ENCODE measurements around the gene DBNDD2. TPM values are rescaled to one million over a fixed set of nuclear protein-coding genes. Genes with fewer than 3 reads are reported as not detected.

DBNDD2 gene
- 100 to 1,000 TPM; 119 to 141 TPM for total RNA-seq
- long read RNA-seq, donor 1, transcript DBNDD2-202 (4 exons, 1,078 nt): major isoform, 36 of 63 reads
- long read RNA-seq, donor 1, transcript DBNDD2-204 (4 exons, 1,537 nt): minor isoform, 9 of 63 reads
- long read RNA-seq, donor 1, transcript DBNDD2-208 (4 exons, 1,118 nt): minor isoform, 5 of 63 reads
- long read RNA-seq, donor 1, partial matches to known transcripts: 0 of 63 reads
- long read RNA-seq, donor 1, other reads (novel, unspliced or antisense): 11 of 63 reads
- long read RNA-seq, donor 2, transcript DBNDD2-204 (4 exons, 1,537 nt): minor isoform, 70 of 340 reads
- long read RNA-seq, donor 2, transcript DBNDD2-202 (4 exons, 1,078 nt): major isoform, 157 of 340 reads
- long read RNA-seq, donor 2, transcript DBNDD2-208 (4 exons, 1,118 nt): minor isoform, 48 of 340 reads
- long read RNA-seq, donor 2, transcript DBNDD2-203 (3 exons, 1,417 nt): minor isoform, 5 of 340 reads
- long read RNA-seq, donor 2, partial matches to known transcripts: 1 of 340 reads
- long read RNA-seq, donor 2, other reads (novel, unspliced or antisense): 53 of 340 reads

GRCh38 chr20:45407783-45408645 lies at the start of gene DBNDD2:
Gene DBNDD2 (plus strand): TSS chr20:45408289. CDS start chr20:45408468, 179 bp downstream.
- intact Hi-C loops (cut with DNase I): loop anchor here (2.0 to 5.0 kb wide), 2 partner anchors 35 to 36 kb away; no protein-coding TSS in a partner anchor
- DNase-seq (ENCODE audit: low spot score): no peak

GRCh38 chr20:45359069-45359405 lies 49.1 kb upstream of the DBNDD2 start:
- DNase-seq (ENCODE audit: low spot score): no peak
- intact Hi-C loops (cut with DNase I): no loop called here

GRCh38 chr20:45359406-45360148 lies 48.5 kb upstream of the DBNDD2 start:
- peak; percentile 45 for DNase-seq (ENCODE audit: low spot score)
- intact Hi-C loops (cut with DNase I): loop anchor here in 1 of 2 donors (5.0 kb wide), 1 partner anchor 78 kb away; no protein-coding TSS in a partner anchor

GRCh38 chr20:45361793-45362192 lies 46.3 kb upstream of the DBNDD2 start:
- peak; percentile 8 for DNase-seq (ENCODE audit: low spot score)
- intact Hi-C loops (cut with DNase I): loop anchor here in 1 of 2 donors (5.0 kb wide), 1 partner anchor 76 kb away; no protein-coding TSS in a partner anchor

- peak; percentile 99 for DNase-seq (ENCODE audit: low spot score)
- intact Hi-C loops (cut with DNase I): loop anchor here in 1 of 2 donors (5.0 kb wide), 1 partner anchor 74 kb away; no protein-coding TSS in a partner anchor
These were observed 45.1 kb upstream of the DBNDD2 start, which contains the start of gene SYS1 for GRCh38 chr20:45362804-45363610. Gene SYS1 (plus strand): TSS chr20:45363156. CDS start chr20:45363532, 376 bp downstream.

GRCh38 chr20:45363611-45364492 lies 44.2 kb upstream of the DBNDD2 start:
- no peak for DNase-seq (ENCODE audit: low spot score)
- intact Hi-C loops (cut with DNase I): loop anchor here in 1 of 2 donors (5.0 kb wide), 1 partner anchor 73 kb away; no protein-coding TSS in a partner anchor

GRCh38 chr20:45365444-45365970 lies 42.6 kb upstream of the DBNDD2 start:
- no peak for DNase-seq (ENCODE audit: low spot score)
- intact Hi-C loops (cut with DNase I): no loop called here

- DNase-seq (ENCODE audit: low spot score): no peak
- intact Hi-C loops (cut with DNase I): no loop called here
These were observed 41.9 kb upstream of the DBNDD2 start for GRCh38 chr20:45366192-45366591.

- no peak for DNase-seq (ENCODE audit: low spot score)
- intact Hi-C loops (cut with DNase I): no loop called here
These were observed 41.5 kb upstream of the DBNDD2 start for GRCh38 chr20:45366631-45367030.

- no peak for DNase-seq (ENCODE audit: low spot score)
- intact Hi-C loops (cut with DNase I): no loop called here
These were observed 41.0 kb upstream of the DBNDD2 start for GRCh38 chr20:45367126-45367525.

- intact Hi-C loops (cut with DNase I): no loop called here
- no peak for DNase-seq (ENCODE audit: low spot score)
These were observed 39.7 kb upstream of the DBNDD2 start for GRCh38 chr20:45368221-45368980.

GRCh38 chr20:45370571-45371160 lies 37.4 kb upstream of the DBNDD2 start:
- intact Hi-C loops (cut with DNase I): loop anchor here in 1 of 2 donors (5.0 kb wide), 2 partner anchors 37 to 53 kb away; partner anchors contain the start of gene DBNDD2
- DNase-seq (ENCODE audit: low spot score): no peak

- intact Hi-C loops (cut with DNase I): loop anchor here (2.0 to 5.0 kb wide), 3 partner anchors 35 to 55 kb away; partner anchors contain the start of gene DBNDD2 (in 1 of the 2)
- no peak for DNase-seq (ENCODE audit: low spot score)
These were observed 35.8 kb upstream of the DBNDD2 start for GRCh38 chr20:45372241-45372640.

- no peak for DNase-seq (ENCODE audit: low spot score)
- intact Hi-C loops (cut with DNase I): loop anchor here (2.0 to 5.0 kb wide), 3 partner anchors 34 to 55 kb away; partner anchors contain the start of gene DBNDD2 (in 1 of the 2)
These were observed 35.3 kb upstream of the DBNDD2 start for GRCh38 chr20:45372646-45373352.

Measured in posterior vena cava (tissue), 2 donors.